Measurements from ENCODE around the gene CERS1. TPM values are rescaled to one million over a fixed set of nuclear protein-coding genes. Genes with fewer than 3 reads are reported as not detected.

CERS1 gene
- total RNA-seq, 6 experiments from 2014 or later = not detected

- TF ChIP-seq, protein P1, sequence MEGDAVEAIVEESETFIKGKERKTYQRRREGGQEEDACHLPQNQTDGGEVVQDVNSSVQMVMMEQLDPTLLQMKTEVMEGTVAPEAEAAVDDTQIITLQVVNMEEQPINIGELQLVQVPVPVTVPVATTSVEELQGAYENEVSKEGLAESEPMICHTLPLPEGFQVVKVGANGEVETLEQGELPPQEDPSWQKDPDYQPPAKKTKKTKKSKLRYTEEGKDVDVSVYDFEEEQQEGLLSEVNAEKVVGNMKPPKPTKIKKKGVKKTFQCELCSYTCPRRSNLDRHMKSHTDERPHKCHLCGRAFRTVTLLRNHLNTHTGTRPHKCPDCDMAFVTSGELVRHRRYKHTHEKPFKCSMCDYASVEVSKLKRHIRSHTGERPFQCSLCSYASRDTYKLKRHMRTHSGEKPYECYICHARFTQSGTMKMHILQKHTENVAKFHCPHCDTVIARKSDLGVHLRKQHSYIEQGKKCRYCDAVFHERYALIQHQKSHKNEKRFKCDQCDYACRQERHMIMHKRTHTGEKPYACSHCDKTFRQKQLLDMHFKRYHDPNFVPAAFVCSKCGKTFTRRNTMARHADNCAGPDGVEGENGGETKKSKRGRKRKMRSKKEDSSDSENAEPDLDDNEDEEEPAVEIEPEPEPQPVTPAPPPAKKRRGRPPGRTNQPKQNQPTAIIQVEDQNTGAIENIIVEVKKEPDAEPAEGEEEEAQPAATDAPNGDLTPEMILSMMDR (IDR thresholded peaks at IDR 0.05) = no peak
- TF ChIP-seq POLR2A (IDR thresholded peaks at IDR 0.05) = no peak
- Histone ChIP-seq H3K9me3 (no peaks in the 10 kb centered on the region), H3K27me3 (no peaks in the 10 kb centered on the region), H3K4me1 (no peaks in the 10 kb centered on the region), H3K4me3 (no peak overlapping the region), H3K27ac (no peak overlapping the region), H3K36me3 (no peaks in the 10 kb centered on the region)
- 74% methylated on average over 2 of the region's 7 CpGs for WGBS (ENCODE audit: insufficient coverage, low coverage, low lambda C conversion rate, missing lambda C conversion rate)
- ATAC-seq = no peak
- intact Hi-C loops (cut with DNase I) = no loop called here
- DNase-seq = no peak
These were observed 14.5 kb downstream of the CERS1 start for GRCh38 chr19:18881491-18881890.

- 72% methylated on average over 13 of the region's 13 CpGs for WGBS (ENCODE audit: insufficient coverage, low coverage, low lambda C conversion rate, missing lambda C conversion rate)
- intact Hi-C loops (cut with DNase I) = no loop called here
- DNase-seq = peak in 1 of 3 donors; percentile 47
- H3K27ac ChIP-seq = no peak overlapping the region
- no peak overlapping the region for H3K4me3 ChIP-seq
- no peaks in the 10 kb centered on the region for H3K9me3 ChIP-seq
- peak in 2 of 4 donors; percentile 18 to 45 for ATAC-seq
- TF ChIP-seq, protein P1 (IDR thresholded peaks at IDR 0.05) = no peak
- no peak for TF ChIP-seq POLR2A (IDR thresholded peaks at IDR 0.05)
- H3K4me1 ChIP-seq = no peaks in the 10 kb centered on the region
- no peaks in the 10 kb centered on the region for H3K27me3 ChIP-seq
- H3K36me3 ChIP-seq = no peaks in the 10 kb centered on the region
These were observed 16.2 kb downstream of the CERS1 start for GRCh38 chr19:18879579-18880373.

GRCh38 chr19:18878858-18879578 is 16.9 kb downstream of the CERS1 start:
- no peaks in the 10 kb centered on the region for H3K36me3 ChIP-seq
- WGBS (ENCODE audit: insufficient coverage, low coverage, low lambda C conversion rate, missing lambda C conversion rate) = 95% methylated on average over 8 of the region's 34 CpGs
- intact Hi-C loops (cut with DNase I) = no loop called here
- no peak for ATAC-seq
- TF ChIP-seq, protein P1 (IDR thresholded peaks at IDR 0.05) = no peak
- TF ChIP-seq POLR2A (IDR thresholded peaks at IDR 0.05) = no peak
- no peak overlapping the region for H3K27ac ChIP-seq
- DNase-seq = no peak
- H3K4me1 ChIP-seq = no peaks in the 10 kb centered on the region
- H3K27me3 ChIP-seq = no peaks in the 10 kb centered on the region
- no peak overlapping the region for H3K4me3 ChIP-seq
- H3K9me3 ChIP-seq = no peaks in the 10 kb centered on the region

DNA sequence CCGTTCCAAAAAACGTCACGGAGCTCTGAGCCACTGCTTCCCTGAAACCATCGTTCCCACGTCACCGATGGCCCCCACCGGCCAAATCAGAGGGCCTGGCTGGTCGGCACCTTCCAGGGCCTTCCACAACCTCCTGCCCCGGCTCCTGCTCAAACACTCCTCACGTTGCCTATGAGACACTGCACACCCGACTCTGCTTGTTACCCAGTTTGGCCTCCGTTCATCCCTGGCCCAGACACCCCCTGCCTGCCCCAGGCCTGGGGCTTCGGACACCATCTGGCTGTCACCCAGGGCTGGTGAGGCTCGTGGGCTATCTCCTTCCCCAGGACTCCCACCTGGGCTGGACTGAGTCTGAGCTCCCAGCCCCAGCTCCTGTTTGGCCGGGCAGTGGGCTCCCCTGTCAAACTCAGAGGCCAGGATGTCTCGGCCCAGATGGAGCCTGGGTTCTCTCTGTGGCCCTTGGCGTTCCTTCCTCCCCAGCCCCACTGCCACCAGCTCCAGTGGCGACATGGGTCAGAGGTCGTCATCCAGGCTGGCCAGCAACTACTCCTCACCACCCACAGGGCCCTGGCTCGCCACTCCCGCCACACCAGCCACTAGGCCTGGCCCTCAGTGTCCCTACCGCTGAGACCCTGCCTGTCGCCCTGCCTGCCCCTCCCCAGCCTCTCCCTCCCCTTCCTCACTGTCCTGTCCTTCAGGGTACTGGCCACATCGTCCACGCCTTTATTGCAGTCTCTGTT is 17.7 kb downstream of the CERS1 start:
- DNase-seq (peak in 1 of 3 donors; percentile 43), ATAC-seq (no peak)
- H3K4me3 ChIP-seq = no peak overlapping the region
- intact Hi-C loops (cut with DNase I) = no loop called here
- no peaks in the 10 kb centered on the region for H3K4me1 ChIP-seq
- no CpG with 5 or more reads among the region's 25 CpGs for WGBS (ENCODE audit: insufficient coverage, low coverage, low lambda C conversion rate, missing lambda C conversion rate)
- no peak overlapping the region for H3K27ac ChIP-seq
- TF ChIP-seq, protein P1 (IDR thresholded peaks at IDR 0.05) = no peak
- TF ChIP-seq POLR2A (IDR thresholded peaks at IDR 0.05) = no peak
- no peaks in the 10 kb centered on the region for H3K27me3 ChIP-seq
- no peaks in the 10 kb centered on the region for H3K36me3 ChIP-seq
- H3K9me3 ChIP-seq = no peaks in the 10 kb centered on the region

All from right lobe of liver (tissue), 6 donors.